Measurements from ENCODE around the gene TCEA3.
A peak's percentile ranks its signal among the peaks of the same experiment; 100 is the strongest.

The TCEA3 gene

DNA sequence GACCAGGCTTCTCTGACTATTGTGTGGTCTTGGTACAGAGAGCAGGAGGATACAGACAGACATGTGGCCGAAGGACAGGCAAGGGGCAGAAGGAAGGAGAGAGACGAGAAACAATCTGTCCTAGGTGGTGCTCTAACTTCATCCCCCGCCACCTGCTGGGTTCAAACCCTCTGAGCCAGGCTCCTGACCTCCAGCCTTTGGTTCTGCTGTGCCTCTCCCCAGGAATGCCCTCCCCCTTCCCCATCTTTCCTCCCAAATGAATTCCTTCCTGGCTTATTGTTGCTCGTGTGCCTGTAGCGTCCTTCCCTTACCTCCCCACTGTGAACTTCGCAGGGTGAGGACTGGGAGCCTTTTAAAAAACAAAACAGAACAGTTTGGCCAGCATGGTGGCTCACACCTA, 5.4 kb downstream of the TCEA3 start:
- no peak for DNase-seq

DNA sequence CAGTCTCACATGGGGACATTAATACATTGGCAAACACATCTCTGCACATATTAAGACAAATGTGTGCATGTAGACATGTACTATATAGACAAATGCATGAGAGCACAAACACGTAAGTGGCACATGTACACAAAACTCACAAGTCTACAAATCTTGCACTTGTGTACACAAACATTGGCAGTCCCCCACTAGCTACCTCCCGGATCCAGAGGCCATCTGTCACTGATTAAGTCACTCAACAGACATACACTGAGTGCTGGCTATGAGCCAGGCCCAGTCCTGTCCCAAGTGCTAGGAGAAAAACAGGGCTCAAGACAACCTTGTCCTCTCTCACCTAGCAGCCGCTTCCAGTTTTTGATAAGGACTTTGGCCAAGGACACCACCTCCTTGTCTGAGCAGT, 7.0 kb downstream of the TCEA3 start:
- DNase-seq: no peak

DNA sequence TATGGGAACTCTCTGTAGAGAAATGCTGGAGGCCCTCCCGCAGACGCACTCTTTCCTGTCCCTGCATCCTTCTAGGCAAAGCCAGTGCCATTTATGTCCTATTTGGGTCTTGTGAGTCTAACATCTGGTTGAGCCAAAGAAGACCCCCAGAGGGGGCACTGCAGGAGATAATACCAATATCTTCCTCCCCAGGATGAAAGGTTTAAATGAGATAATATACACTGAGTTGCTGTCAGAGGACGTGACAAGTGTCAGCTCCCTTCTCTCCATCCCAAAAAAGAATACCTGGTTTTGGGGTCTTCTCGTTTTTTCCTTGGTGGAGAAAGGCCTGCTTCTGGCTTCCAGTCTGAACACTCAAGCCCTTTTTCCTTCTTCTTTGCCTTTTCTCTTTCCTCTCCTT, 7.6 kb downstream of the TCEA3 start:
- no peak for DNase-seq

DNA sequence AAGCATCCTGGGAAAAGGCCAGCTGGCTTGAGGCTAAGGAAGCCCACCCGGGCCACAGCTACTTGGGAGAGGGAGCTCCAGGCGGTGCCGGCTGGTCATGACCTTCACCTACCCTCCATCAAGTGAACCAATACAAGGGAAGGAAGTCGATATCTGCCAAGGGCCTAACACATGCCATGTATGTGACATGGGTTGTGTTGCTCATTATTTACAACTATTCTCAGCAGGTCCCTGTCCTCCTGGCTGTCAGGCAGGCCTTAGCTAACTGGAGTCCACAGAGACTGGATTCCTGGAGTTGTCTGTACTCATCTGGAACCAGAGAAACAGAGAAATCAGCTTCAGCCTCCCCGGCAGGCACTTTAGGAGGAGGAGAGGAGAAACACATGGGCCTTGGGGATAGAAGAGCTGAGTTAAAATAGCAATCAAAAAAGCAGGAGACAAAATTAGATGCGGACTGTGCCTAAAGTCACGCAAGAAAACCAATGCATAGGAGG, 15.7 kb downstream of the TCEA3 start:
- DNase-seq: no peak

GRCh38 chr1:23407016-23407630, 17.4 kb downstream of the TCEA3 start:
- DNase-seq: no peak

DNA sequence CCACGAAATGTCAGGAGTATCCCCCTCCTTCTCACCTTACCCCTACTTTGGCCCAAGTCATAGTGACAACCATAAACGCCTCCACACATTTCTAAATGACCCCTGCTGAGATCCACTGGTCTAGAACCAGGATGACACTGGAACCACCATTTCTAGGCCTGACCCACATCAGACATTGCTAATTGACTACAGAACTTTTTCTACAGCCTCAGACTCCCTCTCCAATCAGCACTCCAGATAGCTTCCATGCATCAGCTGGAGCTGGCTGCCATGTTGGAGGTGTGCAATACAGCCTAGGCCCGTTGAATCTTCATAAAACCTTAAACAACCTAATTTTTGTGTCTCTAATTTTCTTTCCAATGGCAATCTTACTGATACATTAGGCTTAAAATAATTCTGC, 18.6 kb downstream of the TCEA3 start:
- no peak for DNase-seq

GRCh38 chr1:23403735-23404486, 20.6 kb downstream of the TCEA3 start:
- DNase-seq: peak; percentile 76

DNA sequence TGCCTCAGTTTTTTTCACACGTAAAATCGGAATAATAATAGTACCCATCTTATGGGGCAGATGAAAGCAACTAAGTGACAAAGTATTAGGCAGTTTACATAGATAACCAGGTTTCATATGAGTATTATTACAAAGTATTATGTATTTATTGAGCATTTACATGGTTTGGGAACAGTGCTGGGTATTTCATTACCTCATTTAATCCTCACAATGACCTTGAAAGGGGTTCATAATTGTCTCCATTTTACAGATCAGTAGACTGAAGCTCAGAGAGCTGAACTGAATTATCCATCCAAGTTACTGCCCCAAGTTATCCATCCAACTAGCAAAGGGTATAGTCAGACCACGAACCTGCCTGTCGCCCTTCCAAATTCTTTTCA, 21.2 kb downstream of the TCEA3 start:
- DNase-seq: no peak

- no peak for DNase-seq
Observed at GRCh38 chr1:23403038-23403336, 21.6 kb downstream of the TCEA3 start.

- no peak for DNase-seq
Observed at GRCh38 chr1:23402286-23403037, 22.1 kb downstream of the TCEA3 start.

GRCh38 chr1:23401313-23401712, 23.2 kb downstream of the TCEA3 start:
- no peak for DNase-seq

DNA sequence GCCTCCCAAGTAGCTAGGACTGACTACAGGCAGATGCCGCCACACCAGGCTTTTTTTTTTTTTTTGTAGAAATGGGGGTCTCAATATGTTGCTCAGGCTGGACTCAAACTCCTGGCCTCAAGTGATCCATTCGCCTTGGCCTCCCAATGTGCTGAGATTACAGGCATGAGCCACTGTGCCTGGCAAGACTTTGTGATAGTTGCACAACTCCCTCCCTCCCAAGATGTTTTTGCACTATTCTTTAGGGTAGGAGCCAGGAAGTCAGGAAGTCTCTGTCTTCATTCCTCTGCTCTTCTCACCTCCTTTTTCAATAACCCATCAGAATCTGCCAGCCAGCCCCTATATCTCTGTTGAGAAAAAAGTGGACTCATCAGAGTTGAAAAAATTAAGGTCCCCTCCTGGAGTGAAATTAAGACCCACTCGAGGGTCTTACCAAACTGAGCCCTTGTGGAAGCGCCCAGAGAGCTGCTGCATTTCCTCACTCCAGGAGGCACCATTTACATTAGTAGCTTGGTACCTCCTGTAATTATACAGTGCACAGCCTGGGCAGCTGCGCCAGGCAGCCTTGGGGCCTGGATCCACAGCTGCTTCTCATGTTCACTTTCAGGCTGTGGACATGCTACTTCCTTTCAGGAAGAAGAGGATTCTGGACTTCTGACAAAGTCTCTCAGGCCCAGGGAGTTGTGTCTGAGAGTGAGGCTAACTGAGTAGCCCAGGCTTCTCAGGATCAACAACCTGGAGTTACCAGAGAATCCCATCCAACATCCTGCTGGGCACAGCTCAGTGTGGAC, 24.0 kb downstream of the TCEA3 start:
- DNase-seq: no peak

DNA sequence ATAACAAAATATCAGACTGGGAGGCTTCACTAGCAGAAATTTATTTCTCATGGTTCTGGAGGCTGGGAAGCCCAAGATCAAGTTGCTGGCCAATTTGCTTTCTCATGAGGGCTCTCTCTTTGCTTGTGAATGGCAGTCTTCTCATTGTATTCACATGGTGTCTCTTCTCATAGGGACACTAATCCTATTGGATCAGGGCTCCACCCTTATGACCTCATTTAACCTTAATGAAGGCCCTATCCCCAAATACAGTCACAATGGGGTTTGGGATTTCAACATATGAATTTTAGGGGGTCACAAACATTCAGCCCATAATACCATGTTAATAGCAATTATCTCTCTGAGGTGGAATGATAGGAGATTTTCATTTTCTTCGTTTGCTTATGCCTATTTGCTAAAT, 25.3 kb downstream of the TCEA3 start:
- no peak for DNase-seq

GRCh38 chr1:23397908-23398307, 26.6 kb downstream of the TCEA3 start:
- DNase-seq: no peak

GRCh38 chr1:23396380-23396779, 28.2 kb downstream of the TCEA3 start:
- no peak for DNase-seq

DNA sequence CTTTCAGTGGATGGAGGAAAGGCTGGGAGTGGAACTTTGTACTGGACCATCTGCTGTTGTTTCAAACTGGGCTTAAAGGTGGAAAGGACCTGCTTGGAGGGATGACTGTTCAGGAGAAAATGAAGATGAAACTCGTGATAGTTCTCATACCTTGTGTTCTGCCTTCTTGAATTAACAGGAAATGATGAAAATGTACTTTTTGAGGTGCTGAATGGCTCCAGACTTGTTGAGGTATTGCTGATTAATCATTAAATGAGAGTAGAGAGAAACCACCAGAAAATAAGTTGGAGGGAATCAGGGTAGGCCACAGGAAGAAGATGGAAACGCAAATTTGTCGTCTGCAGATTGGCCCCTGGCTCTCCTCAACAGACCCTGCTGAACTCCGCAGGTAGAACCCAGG, 28.7 kb downstream of the TCEA3 start:
- no peak for DNase-seq

DNA sequence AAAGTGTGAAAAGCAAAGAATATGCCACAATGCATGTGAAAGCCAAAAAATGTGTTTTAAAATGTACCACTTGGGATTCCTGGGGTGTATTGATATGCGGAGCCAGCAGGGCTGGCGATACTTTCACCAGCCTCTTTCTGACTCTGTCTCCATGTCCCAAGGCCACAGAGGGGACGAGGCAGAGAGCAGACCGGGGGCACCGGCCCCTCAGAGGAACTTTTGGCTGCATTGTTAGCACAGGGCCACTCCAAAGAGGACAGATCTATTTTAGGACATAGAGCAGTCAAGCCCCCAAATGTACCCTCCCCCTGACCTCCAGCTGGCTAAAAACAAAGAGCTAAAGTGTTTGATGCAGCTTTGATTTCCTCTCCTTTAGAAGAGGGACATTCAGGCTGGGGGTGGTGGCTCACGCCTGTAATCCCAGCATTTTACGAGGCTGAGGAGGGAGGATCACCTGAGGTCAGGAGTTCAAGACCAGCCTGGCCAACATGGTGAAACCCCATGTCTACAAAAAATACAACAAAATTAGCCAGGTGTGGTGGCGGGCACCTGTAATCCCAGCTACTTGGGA, 29.3 kb downstream of the TCEA3 start:
- DNase-seq: no peak

- no peak for DNase-seq
Observed at GRCh38 chr1:23394684-23395083, 29.9 kb downstream of the TCEA3 start.

GRCh38 chr1:23394181-23394580, 30.4 kb downstream of the TCEA3 start:
- DNase-seq: no peak

DNA sequence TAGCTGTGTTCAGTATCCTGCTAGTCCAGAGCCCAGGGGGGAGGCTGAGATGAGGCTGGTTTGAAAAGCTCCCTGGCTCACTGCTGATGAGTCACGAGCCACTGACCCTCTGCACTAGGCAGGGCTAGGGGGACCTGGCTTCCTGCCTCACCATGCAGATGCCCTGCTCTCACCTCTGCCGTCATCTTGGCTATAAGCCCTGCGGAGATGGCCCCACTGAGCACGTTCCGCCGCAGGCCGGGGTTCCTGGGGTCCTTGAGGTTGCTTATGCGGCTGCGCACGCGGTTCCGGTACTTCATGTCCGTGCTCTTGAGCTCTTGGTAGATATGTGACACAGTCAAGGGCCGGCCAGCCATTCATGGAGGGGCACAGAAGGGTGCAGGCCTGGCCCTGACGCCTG, 30.8 kb downstream of the TCEA3 start:
- DNase-seq: no peak

DNA sequence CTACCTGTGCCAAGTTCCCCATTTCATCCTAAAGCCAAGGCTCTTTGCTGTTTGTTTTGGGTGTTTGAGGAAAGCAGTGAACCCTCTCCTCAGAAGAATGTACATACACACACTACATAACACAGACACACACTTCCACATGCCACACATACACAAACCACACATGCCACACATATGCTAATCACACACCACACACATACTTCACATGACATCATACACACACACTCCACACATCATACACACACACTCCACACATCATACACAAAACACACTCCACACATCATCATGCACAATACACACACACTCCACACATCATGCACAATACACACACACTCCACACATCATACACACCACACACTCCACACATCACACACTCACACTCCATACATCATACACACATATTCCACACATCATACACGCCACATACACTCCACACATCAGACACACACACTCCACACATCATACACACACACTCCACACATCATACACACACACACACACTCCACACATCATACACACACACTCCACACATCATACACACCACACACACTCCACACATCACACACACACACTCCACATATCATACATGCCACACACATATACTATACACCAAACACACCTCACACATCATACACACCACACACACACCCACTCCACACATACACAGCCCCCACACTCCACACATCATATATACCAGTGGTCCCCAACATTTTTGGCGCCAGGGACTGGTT, 32.3 kb downstream of the TCEA3 start:
- DNase-seq: no peak

DNA sequence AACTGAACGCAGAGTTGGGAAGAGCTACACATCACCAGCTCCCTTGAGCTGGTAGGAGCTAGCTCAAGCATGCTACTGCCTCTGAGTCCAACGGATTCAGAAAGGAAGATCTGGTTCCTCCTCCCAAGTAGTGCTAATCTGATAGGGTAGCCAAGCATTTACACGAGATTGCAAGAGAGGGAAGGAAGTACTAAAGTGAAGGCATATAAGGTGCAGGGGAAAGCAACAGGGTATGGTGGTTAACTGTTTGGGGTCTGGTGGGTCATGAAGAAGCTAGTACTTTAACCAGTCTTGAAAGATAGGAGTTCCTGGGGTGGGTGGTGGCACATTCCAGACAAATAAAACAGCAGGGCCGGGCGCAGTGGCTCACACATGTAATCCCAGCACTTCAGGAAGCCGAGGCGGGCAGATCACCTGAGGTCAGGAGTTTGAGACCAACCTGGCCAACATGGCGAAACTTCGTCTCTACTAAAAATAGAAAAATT, 34.7 kb downstream of the TCEA3 start:
- no peak for DNase-seq
